CD14-positive monocyte (primary cell): ENCODE data around the gene TSPAN31. TPM values are rescaled to one million over a fixed set of nuclear protein-coding genes. Genes with fewer than 3 reads are reported as not detected.

Source experiments
- DNase-seq, 3 donors: peaks; one replicate each; pipeline ENCODE4 v3.0.0-alpha.2; 2011 to 2022
- H2AFZ ChIP-seq: 2 replicates; pipeline ENCODE4 v1.6.0; 2012; ENCODE audit warnings: mild to moderate bottlenecking, low read depth, low read length, inconsistent platforms; ENCODE audit not compliant: insufficient read depth, poor library complexity, severe bottlenecking
- H3K27ac ChIP-seq, 2 donors: 1 replicate in 1 of 2; 2 replicates in 1 of 2; pipeline ENCODE4 v1.5.1; 2012 to 2013; ENCODE audit warnings: low read length in 2 of 2, control low read depth in 1 of 2, inconsistent platforms in 1 of 2, low read depth in 1 of 2, mild to moderate bottlenecking in 1 of 2
- H3K27me3 ChIP-seq, 2 donors: one replicate each; pipeline versions ENCODE4 v1.6.0 to v1.6.1; 2011 to 2013; ENCODE audit warnings: low read length in 2 of 2; ENCODE audit not compliant: control insufficient read depth in 2 of 2, insufficient read depth in 2 of 2
- H3K36me3 ChIP-seq, 2 donors: replicated peaks in 1 of 2; 1 replicate in 1 of 2; 2 replicates in 1 of 2; pipeline versions ENCODE4 v1.5.1 to v1.6.1; 2012 to 2013; ENCODE audit warnings: low read length in 2 of 2, control low read depth in 1 of 2, inconsistent platforms in 1 of 2, mild to moderate bottlenecking in 1 of 2; ENCODE audit not compliant: insufficient read depth in 2 of 2, control insufficient read depth in 1 of 2
- H3K4me1 ChIP-seq, 2 donors: 1 replicate in 1 of 2; 2 replicates in 1 of 2; pipeline versions ENCODE4 v1.5.1 to v1.6.1; 2012 to 2013; ENCODE audit warnings: low read length in 2 of 2, control low read depth in 1 of 2, inconsistent platforms in 1 of 2, mild to moderate bottlenecking in 1 of 2, moderate library complexity in 1 of 2; ENCODE audit not compliant: insufficient read depth in 2 of 2, control insufficient read depth in 1 of 2
- H3K4me2 ChIP-seq: replicated peaks from 2 replicates; pipeline ENCODE3; 2012; ENCODE audit warnings: low read length, moderate library complexity, mild to moderate bottlenecking; ENCODE audit not compliant: poor library complexity, severe bottlenecking; ENCODE audit errors: extremely low read depth
- H3K4me3 ChIP-seq, 3 experiments: fragments of 200-600 bp in 1 of 3; sonication (generic) in 1 of 3; replicated peaks in 1 of 3; 1 replicate in 2 of 3; 2 replicates in 1 of 3; pipeline ENCODE4 v1.5.1; 2011 to 2013; ENCODE audit warnings: low read length in 3 of 3, mild to moderate bottlenecking in 3 of 3, control low read depth in 2 of 3, low read depth in 2 of 3, inconsistent platforms in 1 of 3, moderate library complexity in 1 of 3
- H3K79me2 ChIP-seq: 2 replicates; pipeline ENCODE4 v1.6.0; 2012; ENCODE audit warnings: mild to moderate bottlenecking, control low read depth, inconsistent platforms, low read length, moderate library complexity; ENCODE audit not compliant: insufficient read depth
- H3K9ac ChIP-seq: 2 replicates; pipeline ENCODE4 v1.6.0; 2017; ENCODE audit warnings: low read length, mild to moderate bottlenecking; ENCODE audit not compliant: insufficient read depth, poor library complexity, severe bottlenecking
- H3K9me3 ChIP-seq, 2 donors: replicated peaks in 1 of 2; 1 replicate in 1 of 2; 2 replicates in 1 of 2; pipeline versions ENCODE4 v1.5.1 to v1.6.1; 2012 to 2013; ENCODE audit warnings: low read length in 2 of 2, control low read depth in 1 of 2; ENCODE audit not compliant: control insufficient read depth in 1 of 2, insufficient read depth in 1 of 2
- H4K20me1 ChIP-seq: 2 replicates; pipeline ENCODE4 v1.6.0; 2012; ENCODE audit warnings: mild to moderate bottlenecking, low read length, control low read depth, moderate library complexity; ENCODE audit not compliant: insufficient read depth
- H3K27ac Mint-ChIP-seq, 7 donors: one replicate each; pipeline ENCODE4 v1.8.0; 2020; ENCODE audit warnings: mild to moderate bottlenecking in 7 of 7, mixed read lengths in 7 of 7, moderate library complexity in 6 of 7, inconsistent platforms in 2 of 7
- H3K27me3 Mint-ChIP-seq, 3 donors: one replicate each; pipeline ENCODE4 v1.8.0; 2021 to 2022; ENCODE audit warnings: low read depth in 3 of 3, mild to moderate bottlenecking in 3 of 3, mixed read lengths in 3 of 3, moderate library complexity in 3 of 3, inconsistent platforms in 1 of 3
- H3K36me3 Mint-ChIP-seq, 2 donors: one replicate each; pipeline ENCODE4 v1.8.0; 2020; ENCODE audit warnings: mixed read lengths in 2 of 2, inconsistent platforms in 1 of 2, mild to moderate bottlenecking in 1 of 2
- H3K4me1 Mint-ChIP-seq: one replicate; pipeline ENCODE4 v1.8.0; 2020; ENCODE audit warnings: mild to moderate bottlenecking, mixed read lengths
- H3K4me3 Mint-ChIP-seq, 2 donors: one replicate each; pipeline ENCODE4 v1.8.0; 2020; ENCODE audit warnings: mild to moderate bottlenecking in 2 of 2, mixed read lengths in 2 of 2, moderate library complexity in 1 of 2
- H3K9me3 Mint-ChIP-seq, 7 donors: one replicate each; pipeline ENCODE4 v1.8.0; 2020 to 2022; ENCODE audit warnings: mixed read lengths in 7 of 7, mild to moderate bottlenecking in 6 of 7, moderate library complexity in 6 of 7, inconsistent platforms in 2 of 7
- WGBS: methylation state at CpG from one replicate; pipeline ENCODE4 v1.1.5; 2013; ENCODE audit warnings: missing lambda C conversion rate; ENCODE audit not compliant: insufficient coverage; 5-methylcytosine and 5-hydroxymethylcytosine counted together
- intact Hi-C, 2 donors: fragments of 100-400 bp; cut with micrococcal nuclease; formaldehyde crosslinking; loops; one replicate each; pipeline versions ENCODE4 v1.15.0 to v1.15.1; 2023
- polyA plus RNA-seq, 3 donors: library from polyadenylated mRNA; depleted of rRNA in 1 of 3; unstranded in 2 of 3; stranded (reverse) in 1 of 3; fragments of 300-500 nt in 2 of 3; fragments of >200 nt in 1 of 3; fragmentation: Illumina TruSeq in 2 of 3; gene quantifications; 1 replicate in 2 of 3; 2 replicates in 1 of 3; pipeline ENCODE4 v1.2.3, GENCODE V29; 2012 to 2021
- TF ChIP-seq, protein P1 (sequence below): fragments of 200-600 bp; IDR thresholded peaks from one replicate; pipeline ENCODE4 v1.8.0; 2022; ENCODE audit warnings: antibody characterized with exemption, mild to moderate bottlenecking

Gene TSPAN31
- polyA plus RNA-seq, 3 donors = 20.6 to 48.1 (median 43.0) TPM

DNA sequence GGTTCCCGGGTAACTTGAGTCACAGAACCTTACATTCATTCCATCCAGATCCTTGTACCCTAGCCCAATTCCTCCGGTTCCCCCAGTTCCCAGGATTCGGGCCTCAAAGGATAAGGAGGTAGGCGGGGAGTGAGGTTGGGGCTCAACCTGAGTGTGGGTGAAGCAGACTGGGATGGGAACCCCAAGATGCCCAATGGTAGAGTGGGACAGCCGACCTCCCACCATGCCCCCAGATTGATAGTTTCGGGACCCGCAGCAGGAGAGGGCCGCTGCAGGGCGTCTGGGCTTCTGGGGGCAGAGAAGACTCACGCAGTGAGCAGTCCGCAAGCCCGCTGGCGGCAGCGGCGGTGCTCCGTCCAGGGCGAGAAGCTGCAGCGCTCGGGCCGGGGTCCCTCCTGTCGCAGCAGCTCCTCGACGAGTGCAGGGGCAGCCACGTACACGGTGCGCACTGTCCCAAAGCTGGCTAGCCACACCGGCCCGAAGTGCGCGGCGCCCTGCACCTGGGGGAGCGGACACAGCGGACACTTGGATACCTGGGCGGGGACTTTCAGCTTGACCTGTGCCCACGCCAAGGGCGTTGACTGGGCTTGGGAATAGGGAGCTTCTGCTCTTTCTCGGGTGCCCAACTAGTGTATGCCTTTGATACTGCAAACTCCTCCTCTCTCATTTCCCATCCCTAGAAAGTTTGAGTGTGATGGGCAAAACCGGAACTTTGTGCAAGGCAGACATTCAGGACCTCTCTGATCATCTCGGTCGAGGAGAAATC is 21.0 kb downstream of the TSPAN31 start:
- peak overlapping the region; percentile 81 for H3K4me2 ChIP-seq
- H3K4me3 ChIP-seq = peak overlapping the region in 2 of 3 experiments; percentile 41 to 73
- H3K36me3 ChIP-seq = peaks cover 0 to 6% of the 10 kb centered on the region in 2 donors
- no peaks in the 10 kb centered on the region for H4K20me1 ChIP-seq
- Mint-ChIP-seq H3K36me3 (peaks cover 23 to 27% of the 10 kb centered on the region in 2 donors), H3K4me3 (peak overlapping the region; percentile 67 to 95), H3K9me3 (peaks cover 0 to 18% (median 5%) of the 10 kb centered on the region in 7 donors), H3K4me1 (peaks cover 35% of the 10 kb centered on the region), H3K27me3 (peaks cover 51 to 55% (median 54%) of the 10 kb centered on the region in 3 donors), H3K27ac (no peak overlapping the region)
- peaks cover 37 to 56% of the 10 kb centered on the region in 2 donors for H3K27me3 ChIP-seq
- H3K27ac ChIP-seq = no peak overlapping the region
- H3K4me1 ChIP-seq = peaks cover 30 to 32% of the 10 kb centered on the region in 2 donors
- intact Hi-C loops = no loop called here
- no peak for DNase-seq
- H3K79me2 ChIP-seq = no peaks in the 10 kb centered on the region
- TF ChIP-seq, protein P1, sequence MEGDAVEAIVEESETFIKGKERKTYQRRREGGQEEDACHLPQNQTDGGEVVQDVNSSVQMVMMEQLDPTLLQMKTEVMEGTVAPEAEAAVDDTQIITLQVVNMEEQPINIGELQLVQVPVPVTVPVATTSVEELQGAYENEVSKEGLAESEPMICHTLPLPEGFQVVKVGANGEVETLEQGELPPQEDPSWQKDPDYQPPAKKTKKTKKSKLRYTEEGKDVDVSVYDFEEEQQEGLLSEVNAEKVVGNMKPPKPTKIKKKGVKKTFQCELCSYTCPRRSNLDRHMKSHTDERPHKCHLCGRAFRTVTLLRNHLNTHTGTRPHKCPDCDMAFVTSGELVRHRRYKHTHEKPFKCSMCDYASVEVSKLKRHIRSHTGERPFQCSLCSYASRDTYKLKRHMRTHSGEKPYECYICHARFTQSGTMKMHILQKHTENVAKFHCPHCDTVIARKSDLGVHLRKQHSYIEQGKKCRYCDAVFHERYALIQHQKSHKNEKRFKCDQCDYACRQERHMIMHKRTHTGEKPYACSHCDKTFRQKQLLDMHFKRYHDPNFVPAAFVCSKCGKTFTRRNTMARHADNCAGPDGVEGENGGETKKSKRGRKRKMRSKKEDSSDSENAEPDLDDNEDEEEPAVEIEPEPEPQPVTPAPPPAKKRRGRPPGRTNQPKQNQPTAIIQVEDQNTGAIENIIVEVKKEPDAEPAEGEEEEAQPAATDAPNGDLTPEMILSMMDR = no peak
- WGBS = 3% methylated on average over 33 of the region's 40 CpGs
- no peak overlapping the region for H3K9ac ChIP-seq
- peak overlapping the region; percentile 80 for H2AFZ ChIP-seq
- H3K9me3 ChIP-seq = peaks cover 0 to 13% of the 10 kb centered on the region in 2 donors

DNA sequence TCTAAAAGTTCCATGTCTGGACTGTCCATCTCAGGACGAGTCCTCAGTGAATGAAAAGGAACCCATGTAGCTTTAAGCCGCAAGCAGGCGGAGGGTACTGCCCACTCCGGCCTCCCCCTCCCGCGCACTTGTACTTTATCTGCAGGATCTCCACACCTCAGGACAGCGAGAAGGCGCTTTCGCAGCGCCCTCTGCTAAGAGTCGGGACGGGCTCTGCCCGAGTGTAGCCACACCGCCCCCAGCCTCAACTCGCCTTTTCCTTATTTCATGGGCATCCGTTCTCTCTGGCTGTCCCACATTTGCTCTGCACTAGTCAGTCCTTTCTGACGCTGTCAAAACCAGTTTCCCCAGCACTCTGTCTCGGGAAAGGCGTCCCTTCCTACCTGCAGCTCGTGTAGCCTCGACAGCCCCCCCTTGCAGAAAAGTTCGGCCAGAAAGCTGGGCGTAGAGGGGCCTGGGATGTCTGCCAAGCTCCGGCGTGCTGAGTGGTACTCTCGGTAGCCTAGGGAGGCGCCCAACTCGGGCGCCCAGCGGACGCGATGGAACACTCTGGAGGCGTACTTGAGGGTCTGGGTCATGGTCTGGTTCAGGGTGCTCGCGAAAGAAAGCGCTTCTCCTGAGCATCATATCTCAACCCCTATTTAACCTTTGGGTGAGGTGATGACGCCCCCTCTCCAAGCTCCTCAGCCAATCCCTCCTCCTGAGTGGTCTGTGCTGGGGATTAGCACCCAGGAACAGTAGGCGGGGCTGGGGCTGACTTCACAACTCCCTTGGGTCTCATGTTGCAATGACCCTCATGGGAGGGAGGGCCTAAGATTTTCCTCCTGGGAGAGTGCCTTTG is 21.8 kb downstream of the TSPAN31 start, which contains the start of gene CYP27B1:
Gene CYP27B1 (minus strand): TSS at position 615 of the 841 bp plus-strand sequence. CDS start 37 bp downstream, at position 578.
- TF ChIP-seq, protein P1 = no peak
- Histone ChIP-seq H3K27ac (no peak within 1 kb of the TSS), H3K36me3 (peaks cover 0 to 6% of the 10 kb centered on the region in 2 donors), H2AFZ (peak within 1 kb of the TSS; percentile 43), H3K27me3 (peaks cover 37 to 56% of the 10 kb centered on the region in 2 donors), H3K9ac (no peak within 1 kb of the TSS), H3K79me2 (no peaks in the 10 kb centered on the region), H4K20me1 (no peaks in the 10 kb centered on the region), H3K4me3 (peak within 1 kb of the TSS in 1 of 3 experiments; percentile 73), H3K4me1 (peaks cover 36 to 40% of the 10 kb centered on the region in 2 donors), H3K9me3 (peaks cover 0 to 13% of the 10 kb centered on the region in 2 donors), H3K4me2 (peak within 1 kb of the TSS; percentile 81)
- H3K4me3 Mint-ChIP-seq = peak within 1 kb of the TSS; percentile 47 to 95
- peaks cover 42% of the 10 kb centered on the region for H3K4me1 Mint-ChIP-seq
- peak within 1 kb of the TSS in 1 of 7 donors; percentile 41 for H3K27ac Mint-ChIP-seq
- H3K9me3 Mint-ChIP-seq = peaks cover 0 to 18% (median 5%) of the 10 kb centered on the region in 7 donors
- 3% methylated on average over 32 of the region's 38 CpGs for WGBS
- H3K36me3 Mint-ChIP-seq = peaks cover 23 to 27% of the 10 kb centered on the region in 2 donors
- no peak for DNase-seq
- H3K27me3 Mint-ChIP-seq = peaks cover 51 to 55% (median 54%) of the 10 kb centered on the region in 3 donors
- intact Hi-C loops = no loop called here
